Measurements from ENCODE around the gene KCTD12. TPM values are rescaled to one million over a fixed set of nuclear protein-coding genes. Genes with fewer than 3 reads are reported as not detected.

The KCTD12 gene
- total and polyA plus RNA-seq, 5 donors: 15.6 to 57.8 (median 41.6) TPM

- no peak for ATAC-seq
- 46% methylated on average over 1 of the region's 1 CpG for WGBS
These were observed 49.9 kb downstream of the KCTD12 start for GRCh38 chr13:76836311-76836710.

GRCh38 chr13:76833441-76833954 lies 52.7 kb downstream of the KCTD12 start:
- DNase-seq (no peak), ATAC-seq (no peak)
- intact Hi-C loops (cut with DNase I): no loop called here
- Histone ChIP-seq H3K27me3 (ENCODE audit: control insufficient read depth, insufficient read depth) (no peaks in the 10 kb centered on the region), H3K27ac (ENCODE audit: low read length) (no peak overlapping the region), H3K4me1 (ENCODE audit: control insufficient read depth, insufficient read depth, low read length) (peaks cover 2% of the 10 kb centered on the region), H3K4me3 (ENCODE audit: low read length) (no peak overlapping the region), H3K9me3 (ENCODE audit: control insufficient read depth, low read length) (no peaks in the 10 kb centered on the region)
- WGBS: 95% methylated on average over 8 of the region's 8 CpGs

More at GRCh38 chr13:76836311-76836710, 49.9 kb downstream of the KCTD12 start:
- Histone ChIP-seq H3K27ac (ENCODE audit: low read length) (no peak overlapping the region), H3K9me3 (ENCODE audit: control insufficient read depth, low read length) (no peaks in the 10 kb centered on the region), H3K27me3 (ENCODE audit: control insufficient read depth, insufficient read depth) (no peaks in the 10 kb centered on the region), H3K4me3 (ENCODE audit: low read length) (no peak overlapping the region), H3K4me1 (ENCODE audit: control insufficient read depth, insufficient read depth, low read length) (no peaks in the 10 kb centered on the region)
- intact Hi-C loops (cut with DNase I): no loop called here
- DNase-seq: no peak

- Histone ChIP-seq H3K9me3 (ENCODE audit: control insufficient read depth, low read length) (no peaks in the 10 kb centered on the region), H3K27me3 (ENCODE audit: control insufficient read depth, insufficient read depth) (no peaks in the 10 kb centered on the region), H3K4me1 (ENCODE audit: control insufficient read depth, insufficient read depth, low read length) (peaks cover 2% of the 10 kb centered on the region), H3K27ac (ENCODE audit: low read length) (no peak overlapping the region), H3K4me3 (ENCODE audit: low read length) (no peak overlapping the region)
- DNase-seq (no peak), ATAC-seq (no peak)
- WGBS: 96% methylated on average over 7 of the region's 7 CpGs
- intact Hi-C loops (cut with DNase I): no loop called here
These were observed 53.8 kb downstream of the KCTD12 start for GRCh38 chr13:76832258-76832988.

DNA sequence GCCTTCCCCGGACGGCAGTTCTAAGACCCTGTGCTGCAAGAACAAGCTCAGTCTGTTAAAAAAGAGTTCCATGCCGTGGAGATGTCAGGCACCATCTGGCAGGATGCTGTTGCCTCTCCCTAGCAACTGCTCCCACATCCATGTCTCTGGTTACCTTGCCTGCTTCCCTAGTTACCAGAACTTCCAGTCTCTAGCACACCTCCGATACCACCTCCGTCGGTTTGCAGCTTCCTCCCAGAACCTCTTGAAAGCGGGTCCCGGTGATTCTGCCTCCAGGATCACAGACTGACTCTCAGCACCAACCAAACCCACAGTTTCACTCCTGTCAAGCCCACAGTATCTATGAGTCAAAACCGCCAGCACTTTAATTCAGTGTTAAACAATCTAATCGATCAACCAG lies 55.4 kb downstream of the KCTD12 start:
- DNase-seq (no peak), ATAC-seq (no peak)
- WGBS: 93% methylated on average over 10 of the region's 10 CpGs
- intact Hi-C loops (cut with DNase I): no loop called here
- H3K27me3 ChIP-seq (ENCODE audit: control insufficient read depth, insufficient read depth): no peaks in the 10 kb centered on the region
- H3K27ac ChIP-seq (ENCODE audit: low read length): no peak overlapping the region
- H3K4me1 ChIP-seq (ENCODE audit: control insufficient read depth, insufficient read depth, low read length): peaks cover 2% of the 10 kb centered on the region
- no peak overlapping the region for H3K4me3 ChIP-seq (ENCODE audit: low read length)
- H3K9me3 ChIP-seq (ENCODE audit: control insufficient read depth, low read length): no peaks in the 10 kb centered on the region

Other genes with a start within 250 kb of the KCTD12 start
- not detected for gene ACOD1, start 62.1 kb upstream of the KCTD12 start, total RNA-seq
- not detected for gene ACOD1, start 62.1 kb upstream of the KCTD12 start, polyA plus RNA-seq
- 10 to 100 TPM; 20.8 to 21.3 (median 21.1) TPM for gene CLN5, start 105.7 kb upstream of the KCTD12 start, total RNA-seq
- 16.8 TPM for gene CLN5, start 105.7 kb upstream of the KCTD12 start, polyA plus RNA-seq
- 10 to 100 TPM; 36.3 to 40.2 (median 36.7) TPM for gene FBXL3, start 140.8 kb upstream of the KCTD12 start, total RNA-seq
- gene FBXL3, start 140.8 kb upstream of the KCTD12 start, polyA plus RNA-seq: 19.7 TPM